Activated B cell treated with CpG ODN at 0.5 μM for 24 hours (primary cell): ENCODE data around the gene HIGD2A. TPM values are rescaled to one million over a fixed set of nuclear protein-coding genes. Genes with fewer than 3 reads are reported as not detected.

Source experiments
- ATAC-seq: fragments of 200-7000 bp; cut with Tn5 transposase; one replicate; pipeline ENCODE4 v1.10.0; 2021; ENCODE audit warnings: low read depth, mild to moderate bottlenecking, moderate library complexity
- CTCF ChIA-PET: fragments of 350-600 bp; sonication (Branson Sonifier 250); formaldehyde crosslinking; loops from one replicate; lab custom pipeline; 2021; ENCODE audit warnings: antibody characterized with exemption; lab: Charles Lee
- POLR2A ChIA-PET: fragments of 350-600 bp; sonication (Branson Sonifier 250); formaldehyde crosslinking; loops from one replicate; lab custom pipeline; 2021; ENCODE audit warnings: antibody characterized with exemption; lab: Charles Lee
- DNase-seq: peaks from one replicate; pipeline ENCODE4 v3.0.0; 2022
- H3K27ac Mint-ChIP-seq: one replicate; pipeline ENCODE4 v1.8.0; 2020; ENCODE audit warnings: mixed read lengths
- H3K27me3 Mint-ChIP-seq: one replicate; pipeline ENCODE4 v1.8.0; 2021; ENCODE audit warnings: mixed read lengths
- H3K36me3 Mint-ChIP-seq: one replicate; pipeline ENCODE4 v1.8.0; 2021; ENCODE audit warnings: low read depth, mixed read lengths
- H3K4me1 Mint-ChIP-seq: one replicate; pipeline ENCODE4 v1.8.0; 2021; ENCODE audit warnings: mixed read lengths
- H3K4me3 Mint-ChIP-seq: one replicate; pipeline ENCODE4 v1.8.0; 2020; ENCODE audit warnings: mild to moderate bottlenecking, mixed read lengths
- H3K9me3 Mint-ChIP-seq: one replicate; pipeline ENCODE4 v1.8.0; 2020; ENCODE audit warnings: mixed read lengths
- intact Hi-C: fragments of 100-400 bp; cut with micrococcal nuclease; formaldehyde crosslinking; loops from one replicate; pipeline ENCODE4 v1.15.1; 2024
- total RNA-seq: library from RNA; stranded (reverse); gene quantifications from 2 replicates; pipeline ENCODE4 v1.2.3, GENCODE V29; 2022
- TF ChIP-seq, protein P1 (sequence below): fragments of 200-600 bp; IDR thresholded peaks from one replicate; pipeline ENCODE4 v1.8.0; 2022; ENCODE audit warnings: antibody characterized with exemption, mild to moderate bottlenecking

The HIGD2A gene
- total RNA-seq, 1 donor from 2014 or later: 116 TPM

DNA sequence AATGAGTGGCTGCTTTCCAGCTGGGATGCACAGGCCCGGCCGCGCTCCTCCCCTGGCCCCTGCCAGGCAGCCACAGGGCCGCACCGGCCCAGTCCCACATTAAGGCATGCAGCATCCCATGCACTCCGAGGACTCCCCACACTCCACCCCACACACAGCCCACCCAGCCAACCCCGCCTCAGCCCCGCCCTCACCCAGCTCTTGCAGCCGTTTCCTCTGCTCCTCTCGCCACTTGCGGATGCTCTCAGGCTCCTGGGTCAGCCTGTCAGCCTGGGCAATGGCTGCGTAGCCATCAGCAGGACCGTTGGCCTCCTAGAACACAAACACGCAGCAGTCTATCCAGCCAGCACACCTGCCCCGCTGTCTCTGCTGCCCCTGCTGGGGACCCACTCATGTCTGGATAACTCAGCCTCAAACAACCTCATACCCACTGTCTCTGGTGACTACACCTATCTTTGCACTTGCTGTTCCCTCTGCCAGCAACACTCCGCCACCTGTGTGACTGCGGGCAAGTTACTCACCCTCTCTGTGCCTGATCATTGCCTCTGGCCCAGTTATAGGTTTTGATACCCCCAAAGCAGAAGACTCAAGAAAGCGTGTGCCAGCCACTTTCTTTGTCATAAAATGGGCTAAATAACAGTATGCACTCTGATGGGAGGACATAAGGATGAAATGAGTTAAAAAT, 9.3 kb downstream of the HIGD2A start:
- DNase-seq: no peak
- intact Hi-C loops: no loop called here
- no peaks in the 10 kb centered on the region for H3K27me3 Mint-ChIP-seq
- TF ChIP-seq, protein P1, sequence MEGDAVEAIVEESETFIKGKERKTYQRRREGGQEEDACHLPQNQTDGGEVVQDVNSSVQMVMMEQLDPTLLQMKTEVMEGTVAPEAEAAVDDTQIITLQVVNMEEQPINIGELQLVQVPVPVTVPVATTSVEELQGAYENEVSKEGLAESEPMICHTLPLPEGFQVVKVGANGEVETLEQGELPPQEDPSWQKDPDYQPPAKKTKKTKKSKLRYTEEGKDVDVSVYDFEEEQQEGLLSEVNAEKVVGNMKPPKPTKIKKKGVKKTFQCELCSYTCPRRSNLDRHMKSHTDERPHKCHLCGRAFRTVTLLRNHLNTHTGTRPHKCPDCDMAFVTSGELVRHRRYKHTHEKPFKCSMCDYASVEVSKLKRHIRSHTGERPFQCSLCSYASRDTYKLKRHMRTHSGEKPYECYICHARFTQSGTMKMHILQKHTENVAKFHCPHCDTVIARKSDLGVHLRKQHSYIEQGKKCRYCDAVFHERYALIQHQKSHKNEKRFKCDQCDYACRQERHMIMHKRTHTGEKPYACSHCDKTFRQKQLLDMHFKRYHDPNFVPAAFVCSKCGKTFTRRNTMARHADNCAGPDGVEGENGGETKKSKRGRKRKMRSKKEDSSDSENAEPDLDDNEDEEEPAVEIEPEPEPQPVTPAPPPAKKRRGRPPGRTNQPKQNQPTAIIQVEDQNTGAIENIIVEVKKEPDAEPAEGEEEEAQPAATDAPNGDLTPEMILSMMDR: no peak
- H3K9me3 Mint-ChIP-seq: no peaks in the 10 kb centered on the region
- H3K27ac Mint-ChIP-seq: no peak overlapping the region
- ChIA-PET POLR2A (interaction anchor here (0.7 kb wide), 1 partner anchor 37 kb away, joined by 4 read pairs; no protein-coding TSS in a partner anchor), CTCF (no interaction called here)
- H3K36me3 Mint-ChIP-seq: peaks cover 26% of the 10 kb centered on the region
- ATAC-seq: no peak
- H3K4me1 Mint-ChIP-seq: no peaks in the 10 kb centered on the region
- H3K4me3 Mint-ChIP-seq: no peak overlapping the region

DNA sequence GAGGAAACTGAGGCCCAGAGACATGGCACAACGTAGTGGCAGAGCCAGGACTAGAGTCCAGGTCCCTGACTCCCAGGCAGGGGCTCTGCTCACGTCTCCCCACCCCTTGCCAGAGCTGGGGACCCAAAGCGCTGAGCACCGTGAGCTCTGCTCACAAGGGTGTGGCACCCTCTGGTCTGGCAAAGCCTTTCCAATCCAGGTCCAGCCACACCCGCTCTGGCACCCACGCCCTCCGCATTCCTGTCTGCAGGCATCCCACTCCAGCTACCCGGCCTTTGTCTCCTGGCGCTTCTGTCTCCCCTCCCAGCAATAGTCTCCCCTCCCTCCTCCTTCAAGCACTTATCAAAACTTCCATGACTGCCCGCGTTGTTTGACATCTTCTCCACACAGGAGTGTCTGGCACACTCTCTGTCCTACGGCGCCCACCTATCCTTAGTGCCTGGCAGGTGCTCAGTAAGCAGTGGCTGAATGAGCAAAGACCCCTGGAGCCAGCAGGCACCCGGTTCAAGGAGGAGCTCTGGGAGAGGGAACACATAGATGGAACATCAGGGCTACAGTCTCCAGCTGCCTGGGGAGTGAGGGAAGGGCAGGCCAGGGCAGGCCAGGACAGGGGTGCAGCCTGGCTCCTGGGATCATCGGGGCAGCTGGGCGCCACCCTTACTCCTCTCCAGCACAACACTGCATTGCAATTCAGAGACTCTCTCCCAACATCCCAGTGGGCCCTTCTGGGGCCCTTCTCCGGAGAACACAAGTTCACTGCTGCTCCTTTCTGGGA, 12.0 kb downstream of the HIGD2A start:
- H3K4me1 Mint-ChIP-seq: no peaks in the 10 kb centered on the region
- TF ChIP-seq, protein P1: no peak
- ATAC-seq (no peak), DNase-seq (no peak)
- intact Hi-C loops: no loop called here
- H3K36me3 Mint-ChIP-seq: peaks cover 22% of the 10 kb centered on the region
- no peaks in the 10 kb centered on the region for H3K9me3 Mint-ChIP-seq
- ChIA-PET CTCF (no interaction called here), POLR2A (interaction anchor here (0.6 to 0.9 kb wide), 2 partner anchors 13 to 63 kb away, joined by 3 to 5 read pairs; no protein-coding TSS in a partner anchor)
- no peaks in the 10 kb centered on the region for H3K27me3 Mint-ChIP-seq
- no peak overlapping the region for H3K4me3 Mint-ChIP-seq
- H3K27ac Mint-ChIP-seq: no peak overlapping the region

DNA sequence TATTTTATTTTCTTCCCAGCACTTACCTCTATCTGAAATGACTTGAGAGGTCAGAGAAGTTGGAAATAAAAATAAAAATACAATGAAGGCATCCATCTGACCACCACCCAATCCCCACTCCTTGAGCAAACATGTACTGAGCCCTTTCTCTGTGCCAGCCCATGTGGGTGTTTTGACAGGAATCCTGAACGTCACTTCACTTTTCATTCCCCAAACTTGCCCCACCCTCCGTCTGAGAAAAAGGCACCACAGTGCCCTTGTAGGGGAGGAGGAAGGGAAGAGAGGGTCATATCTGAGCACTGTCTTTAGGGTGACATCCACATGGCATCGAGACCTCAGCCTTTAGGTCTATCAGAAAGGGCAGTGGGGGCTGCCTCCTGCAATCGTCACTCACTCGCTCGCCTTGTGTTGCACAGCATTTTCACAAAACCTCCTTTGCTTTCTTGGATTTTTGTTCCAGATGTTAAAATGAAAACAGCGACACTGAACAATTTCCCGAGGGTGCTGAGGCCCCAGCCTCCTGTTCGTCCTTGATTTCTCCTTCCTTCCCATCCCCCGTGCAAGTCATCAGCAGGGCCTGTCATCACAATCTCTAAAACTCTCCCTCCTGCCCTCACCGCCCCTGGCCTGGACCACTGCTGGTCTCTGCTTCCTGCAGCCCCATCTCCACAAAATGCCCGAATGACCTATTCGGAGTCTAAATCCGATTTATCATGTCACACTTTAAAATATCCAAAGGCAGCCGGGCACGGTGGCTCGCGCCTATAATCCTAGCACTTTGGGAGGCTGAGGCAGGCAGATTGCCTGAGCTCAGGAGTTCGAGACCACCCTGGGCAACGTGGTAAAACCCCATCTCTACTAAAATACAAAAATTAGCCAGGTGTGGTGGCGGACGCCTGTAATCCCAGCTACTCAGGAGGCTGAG, 13.0 kb downstream of the HIGD2A start:
- Mint-ChIP-seq H3K4me1 (no peaks in the 10 kb centered on the region), H3K36me3 (peaks cover 31% of the 10 kb centered on the region), H3K4me3 (no peak overlapping the region), H3K27ac (no peak overlapping the region), H3K27me3 (no peaks in the 10 kb centered on the region), H3K9me3 (no peaks in the 10 kb centered on the region)
- CTCF ChIA-PET: no interaction called here
- POLR2A ChIA-PET: interaction anchor here (0.6 kb wide), 1 partner anchor 62 kb away, joined by 5 read pairs; no protein-coding TSS in a partner anchor
- DNase-seq (no peak), ATAC-seq (no peak)
- TF ChIP-seq, protein P1: no peak
- intact Hi-C loops: no loop called here

DNA sequence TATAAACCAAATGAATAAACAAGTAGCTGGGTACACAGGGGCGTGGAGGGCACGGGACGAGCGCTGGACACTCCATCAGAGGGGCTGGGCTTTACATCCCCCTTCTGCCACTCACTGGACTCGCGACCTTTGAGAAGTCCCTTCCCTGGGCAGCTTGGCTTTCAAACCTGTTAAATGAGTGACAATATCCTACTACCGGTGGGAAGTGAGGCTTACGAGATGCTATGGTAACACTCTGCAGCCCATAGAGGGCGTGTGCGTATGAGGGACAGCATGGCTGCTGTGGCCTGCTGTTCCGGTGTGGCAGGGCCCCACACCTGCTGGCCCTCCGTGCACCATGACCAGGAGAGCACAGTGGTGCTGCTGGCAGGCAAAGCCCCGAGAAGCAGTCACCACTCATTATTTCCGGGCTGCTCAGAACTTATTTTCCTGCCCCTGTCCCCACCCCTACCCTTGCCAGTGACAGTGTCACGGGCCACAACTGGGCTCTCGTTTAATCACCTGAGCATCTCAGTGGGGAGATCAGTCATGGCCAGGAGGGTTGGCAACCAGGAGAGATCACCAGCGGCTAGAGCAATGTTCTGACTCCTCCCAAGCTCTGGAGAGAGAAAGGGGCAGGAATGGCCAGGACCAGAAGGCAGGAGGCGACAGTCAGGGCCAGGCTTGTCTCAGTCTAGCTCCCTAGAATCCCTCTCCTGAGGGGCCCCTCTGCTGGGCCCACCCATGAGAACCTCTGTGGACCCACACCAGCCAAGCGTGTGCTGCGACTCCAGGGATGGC, 17.3 kb downstream of the HIGD2A start:
- ChIA-PET POLR2A (interaction anchor here (0.6 to 0.7 kb wide), 3 partner anchors 10 to 519 kb away, joined by 3 to 7 read pairs (median 3); partner anchors contain the start of gene CLTB), CTCF (interaction anchor here (0.8 to 1.7 kb wide), 3 partner anchors 11 to 171 kb away, joined by 3 to 5 read pairs (median 3); partner anchors contain the start of gene CLTB)
- Mint-ChIP-seq H3K9me3 (no peaks in the 10 kb centered on the region), H3K4me3 (no peak overlapping the region), H3K27me3 (no peaks in the 10 kb centered on the region), H3K27ac (no peak overlapping the region), H3K4me1 (no peaks in the 10 kb centered on the region), H3K36me3 (peaks cover 39% of the 10 kb centered on the region)
- intact Hi-C loops: no loop called here
- no peak for DNase-seq
- TF ChIP-seq, protein P1: no peak
- ATAC-seq: no peak
